GM12878 (cell line): Measurements from ENCODE around the gene C11orf97. TPM values are rescaled to one million over a fixed set of nuclear protein-coding genes. Genes with fewer than 3 reads are reported as not detected.

Experiments
- ATAC-seq: fragments of 200-7000 bp; cut with Tn5 transposase; 3 replicates; pipeline ENCODE4 v1.9.1; 2020; ENCODE audit warnings: mild to moderate bottlenecking, moderate library complexity
- BruUV-seq: library from RNA; stranded (reverse); fragments of 400-500 nt; replicated peaks from 2 replicates; lab custom pipeline; 2021; lab: Mats Ljungman, UMichigan
- CTCF ChIA-PET: fragments of 300-600 bp; sonication (Branson Sonifier 250); formaldehyde crosslinking; extraction: SDS; loops from one replicate; lab custom pipeline; 2021; ENCODE audit warnings: inconsistent platforms; lab: Yijun Ruan, JAX
- POLR2A ChIA-PET: fragments of 350-600 bp; formaldehyde crosslinking; extraction: SDS; loops from one replicate; lab custom pipeline; 2021; ENCODE audit warnings: inconsistent platforms; lab: Charles Lee
- RAD21 ChIA-PET: fragments of 300-600 bp; sonication (Branson Sonifier 250); formaldehyde crosslinking; loops from one replicate; lab custom pipeline; 2023; ENCODE audit warnings: antibody characterized with exemption; ENCODE audit not compliant: unreplicated experiment; lab: Charles Lee
- SMC1A ChIA-PET: fragments of 300-600 bp; sonication (Branson Sonifier 250); formaldehyde crosslinking; loops from one replicate; lab custom pipeline; 2023; ENCODE audit not compliant: unreplicated experiment, uncharacterized antibody; lab: Charles Lee
- DNase-seq: peaks from one replicate; pipeline ENCODE4 v3.0.0-alpha.2; 2011; ENCODE audit warnings: low read depth, low spot score
- FAIRE-seq: peaks from 3 replicates; lab custom pipeline; 2011; peaks lifted over from hg19 to GRCh38; lab: Jason Lieb, UNC
- H2AFZ ChIP-seq: 2 replicates; pipeline ENCODE4 v1.6.0; 2011; ENCODE audit warnings: low read depth, low read length, control low read depth; ENCODE audit not compliant: control insufficient read depth
- H3K27ac ChIP-seq: 2 replicates; pipeline ENCODE4 v1.5.1; 2011; ENCODE audit warnings: control low read depth; ENCODE audit not compliant: control insufficient read depth, insufficient read depth
- H3K27me3 ChIP-seq, 2 experiments: replicated peaks in 1 of 2; 2 replicates each; pipeline versions ENCODE4 v1.6.0 to v1.6.1; 2011; ENCODE audit warnings: low read length in 1 of 2; ENCODE audit not compliant: control insufficient read depth in 2 of 2, insufficient read depth in 2 of 2
- H3K36me3 ChIP-seq, 2 experiments: 2 replicates each; pipeline ENCODE4 v1.5.1; 2011; ENCODE audit warnings: low read length in 1 of 2; ENCODE audit not compliant: control insufficient read depth in 2 of 2, insufficient read depth in 2 of 2
- H3K4me1 ChIP-seq: 2 replicates; pipeline ENCODE4 v1.6.1; 2011; ENCODE audit warnings: mild to moderate bottlenecking, low read length, moderate library complexity, mixed read lengths; ENCODE audit not compliant: control insufficient read depth, insufficient read depth
- H3K4me2 ChIP-seq: 2 replicates; pipeline ENCODE4 v1.6.0; 2011; ENCODE audit warnings: control low read depth; ENCODE audit not compliant: control insufficient read depth, insufficient read depth
- H3K4me3 ChIP-seq: fragments of 200-600 bp; sonication (generic); 2 replicates; pipeline ENCODE4 v1.5.1; 2016
- H3K79me2 ChIP-seq: 2 replicates; pipeline ENCODE4 v1.6.0; 2011; ENCODE audit warnings: low read length; ENCODE audit not compliant: control insufficient read depth, insufficient read depth
- H3K9ac ChIP-seq: 2 replicates; pipeline ENCODE4 v1.8.0; 2011; ENCODE audit warnings: low read length, control low read depth, mixed read lengths; ENCODE audit not compliant: control insufficient read depth, insufficient read depth
- H3K9me3 ChIP-seq: replicated peaks from 3 replicates; pipeline ENCODE4 v1.5.1; 2011; ENCODE audit warnings: mild to moderate bottlenecking, low read length; ENCODE audit not compliant: control insufficient read depth, insufficient read depth
- H4K20me1 ChIP-seq: 2 replicates; pipeline ENCODE4 v1.6.0; 2011; ENCODE audit not compliant: control insufficient read depth, insufficient read depth
- GABPA ChIP-seq: IDR thresholded peaks from 2 replicates; pipeline ENCODE4 v1.6.1; 2014; ENCODE audit warnings: antibody characterized with exemption, low read depth, mild to moderate bottlenecking, inconsistent platforms
- IKZF1 ChIP-seq: fragments of 450-650 bp; conservative IDR thresholded peaks from 2 replicates; pipeline ENCODE4 v1.6.1; 2017; ENCODE audit warnings: antibody characterized with exemption, mild to moderate bottlenecking
- MEF2A ChIP-seq: IDR thresholded peaks from 2 replicates; pipeline ENCODE4 v1.6.1; 2011; ENCODE audit warnings: low read depth, mild to moderate bottlenecking, low read length, moderate library complexity; ENCODE audit not compliant: insufficient read depth
- WGBS: methylation state at CpG from one replicate; pipeline ENCODE4 v1.1.6; 2016; ENCODE audit warnings: low lambda C conversion rate; ENCODE audit not compliant: insufficient replicate concordance, insufficient coverage; ENCODE audit errors: missing lambda C conversion rate; 5-methylcytosine and 5-hydroxymethylcytosine counted together
- in situ Hi-C: fragments of 300-500 bp; cut with MboI; formaldehyde crosslinking; loops from 9 replicates; pipeline ENCODE4 v1.14.3; 2018; ENCODE audit warnings: mixed read lengths
- intact Hi-C: fragments of 100-400 bp; cut with micrococcal nuclease; formaldehyde crosslinking; loops from one replicate; pipeline ENCODE4 v1.14.2; 2022; ENCODE audit not compliant: unreplicated experiment
- polyA plus RNA-seq, 11 experiments: library from polyadenylated mRNA; depleted of rRNA in 4 of 11; unstranded in 6 of 11; stranded (reverse) in 5 of 11; fragments of >200 nt; fragmentation: Nextera tagmentation in 4 of 11; fragmentation: Illumina TruSeq in 1 of 11; extraction: Ambion mirVana in 4 of 11; extraction: Trizol in 1 of 11; gene quantifications; 1 replicate in 1 of 11; 2 replicates in 10 of 11; pipeline versions ENCODE4 v1.2.1 to v1.2.3, GENCODE V29; 2011 to 2016; ENCODE audit warnings: inconsistent platforms in 2 of 11, missing spikeins in 2 of 11, low read depth in 1 of 11
- total RNA-seq, 4 experiments: library from RNA; depleted of rRNA in 3 of 4; stranded (reverse); fragments of >200 nt in 3 of 4; fragmentation: Illumina TruSeq in 1 of 4; extraction: Trizol in 1 of 4; gene quantifications; 2 replicates each; pipeline versions ENCODE4 v1.2.1 to v1.2.3, GENCODE V29; 2013 to 2021
- TF ChIP-seq, protein P1 (sequence below): fragments of 450-650 bp; IDR thresholded peaks from 2 replicates; pipeline ENCODE4 v1.6.1; 2016; ENCODE audit warnings: mild to moderate bottlenecking, moderate library complexity, borderline replicate concordance

C11orf97 gene
- total and polyA plus RNA-seq, 10 of the 15 experiments (the other 5 are each of a cell fraction or from before 2014, with no cell fraction given): not detected

DNA sequence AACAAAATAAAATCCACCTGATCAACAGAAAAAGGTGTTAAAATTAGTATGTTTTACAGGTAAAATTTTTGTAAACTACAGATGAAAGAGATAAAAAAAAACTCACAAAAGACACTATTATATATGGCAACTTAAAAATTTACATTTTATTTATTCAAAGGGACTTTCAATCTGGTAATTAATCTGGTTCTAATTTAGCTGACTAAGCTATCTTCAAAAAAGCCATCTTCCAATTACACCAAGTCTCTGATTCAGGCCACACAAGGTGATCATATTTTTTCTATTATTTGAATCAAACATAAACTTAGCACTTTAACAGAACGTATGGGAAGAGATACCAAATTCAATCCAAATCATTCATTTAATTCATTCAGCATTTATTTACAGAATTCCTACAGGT, 26.2 kb upstream of the C11orf97 start:
- intact Hi-C loops (no loop called here), in situ Hi-C loops (no loop called here)
- TF ChIP-seq MEF2A: no peak
- no peak for TF ChIP-seq GABPA
- TF ChIP-seq, protein P1, sequence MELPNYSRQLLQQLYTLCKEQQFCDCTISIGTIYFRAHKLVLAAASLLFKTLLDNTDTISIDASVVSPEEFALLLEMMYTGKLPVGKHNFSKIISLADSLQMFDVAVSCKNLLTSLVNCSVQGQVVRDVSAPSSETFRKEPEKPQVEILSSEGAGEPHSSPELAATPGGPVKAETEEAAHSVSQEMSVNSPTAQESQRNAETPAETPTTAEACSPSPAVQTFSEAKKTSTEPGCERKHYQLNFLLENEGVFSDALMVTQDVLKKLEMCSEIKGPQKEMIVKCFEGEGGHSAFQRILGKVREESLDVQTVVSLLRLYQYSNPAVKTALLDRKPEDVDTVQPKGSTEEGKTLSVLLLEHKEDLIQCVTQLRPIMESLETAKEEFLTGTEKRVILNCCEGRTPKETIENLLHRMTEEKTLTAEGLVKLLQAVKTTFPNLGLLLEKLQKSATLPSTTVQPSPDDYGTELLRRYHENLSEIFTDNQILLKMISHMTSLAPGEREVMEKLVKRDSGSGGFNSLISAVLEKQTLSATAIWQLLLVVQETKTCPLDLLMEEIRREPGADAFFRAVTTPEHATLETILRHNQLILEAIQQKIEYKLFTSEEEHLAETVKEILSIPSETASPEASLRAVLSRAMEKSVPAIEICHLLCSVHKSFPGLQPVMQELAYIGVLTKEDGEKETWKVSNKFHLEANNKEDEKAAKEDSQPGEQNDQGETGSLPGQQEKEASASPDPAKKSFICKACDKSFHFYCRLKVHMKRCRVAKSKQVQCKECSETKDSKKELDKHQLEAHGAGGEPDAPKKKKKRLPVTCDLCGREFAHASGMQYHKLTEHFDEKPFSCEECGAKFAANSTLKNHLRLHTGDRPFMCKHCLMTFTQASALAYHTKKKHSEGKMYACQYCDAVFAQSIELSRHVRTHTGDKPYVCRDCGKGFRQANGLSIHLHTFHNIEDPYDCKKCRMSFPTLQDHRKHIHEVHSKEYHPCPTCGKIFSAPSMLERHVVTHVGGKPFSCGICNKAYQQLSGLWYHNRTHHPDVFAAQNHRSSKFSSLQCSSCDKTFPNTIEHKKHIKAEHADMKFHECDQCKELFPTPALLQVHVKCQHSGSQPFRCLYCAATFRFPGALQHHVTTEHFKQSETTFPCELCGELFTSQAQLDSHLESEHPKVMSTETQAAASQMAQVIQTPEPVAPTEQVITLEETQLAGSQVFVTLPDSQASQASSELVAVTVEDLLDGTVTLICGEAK: no peak
- TF ChIP-seq IKZF1: no peak
- POLR2A ChIA-PET: interaction anchor here (0.6 kb wide), 1 partner anchor 42 kb away, joined by 3 read pairs; no protein-coding TSS in a partner anchor
- no peak overlapping the region for H3K4me2 ChIP-seq
- peaks cover 1 to 23% of the 10 kb centered on the region in 2 experiments; a peak in 3 of 4 replicates for H3K36me3 ChIP-seq
- H2AFZ ChIP-seq: no peak overlapping the region
- BruUV-seq: no TSS peak
- no peak for ATAC-seq
- H3K4me1 ChIP-seq: no peaks in the 10 kb centered on the region
- DNase-seq: no peak
- no peak overlapping the region for H3K9ac ChIP-seq
- H3K4me3 ChIP-seq: no peak overlapping the region
- CTCF ChIA-PET: no interaction called here
- RAD21 ChIA-PET: no interaction called here
- H3K27me3 ChIP-seq: no peaks in the 10 kb centered on the region
- 100% methylated on average over 1 of the region's 1 CpG for WGBS
- no peak overlapping the region for H3K27ac ChIP-seq
- H4K20me1 ChIP-seq: no peaks in the 10 kb centered on the region
- no peaks in the 10 kb centered on the region for H3K79me2 ChIP-seq
- no peaks in the 10 kb centered on the region; the same call in 2 of the 3 replicates for H3K9me3 ChIP-seq
- no peak for FAIRE-seq
- SMC1A ChIA-PET: interaction anchor here (0.7 to 1.6 kb wide), 5 partner anchors 13 to 69 kb away, joined by 3 to 6 read pairs (median 5); no protein-coding TSS in a partner anchor
